Stimulated activated CD4-positive, alpha-beta T cell treated with anti-CD3 and anti-CD28 coated beads, Interleukin-15, amount 100 ng/mL, for 1 hour (primary cell): Measurements from ENCODE around the gene PRAMEF11.

Source experiments
- DNase-seq, 2 donors: peaks; one replicate each; pipeline ENCODE4 v3.0.0-alpha.2; 2020; ENCODE audit warnings: low read depth in 1 of 2, low spot score in 1 of 2

PRAMEF11 gene

GRCh38 chr1:12774801-12775345 is 56.3 kb downstream of the PRAMEF11 start:
- no peak for DNase-seq
